GM10847 (cell line): ENCODE measurements around the gene SPNS2.

Experiments
- POLR2A ChIP-seq: IDR thresholded peaks from 2 replicates; pipeline ENCODE4 v1.6.1; 2011; ENCODE audit not compliant: insufficient read length; ENCODE audit errors: extremely low read depth

SPNS2 gene

GRCh38 chr17:4478318-4478830, 20.3 kb upstream of the SPNS2 start:
- no peak for TF ChIP-seq POLR2A

- TF ChIP-seq POLR2A = no peak
Observed at GRCh38 chr17:4479340-4479981, 19.2 kb upstream of the SPNS2 start.

GRCh38 chr17:4479982-4480751, 18.5 kb upstream of the SPNS2 start:
- no peak for TF ChIP-seq POLR2A

- no peak for TF ChIP-seq POLR2A
Observed at GRCh38 chr17:4480929-4481898, 17.5 kb upstream of the SPNS2 start.

GRCh38 chr17:4482338-4483011, 16.2 kb upstream of the SPNS2 start:
- TF ChIP-seq POLR2A = no peak

GRCh38 chr17:4483012-4483840, 15.5 kb upstream of the SPNS2 start:
- TF ChIP-seq POLR2A = no peak

GRCh38 chr17:4485676-4486646, 12.7 kb upstream of the SPNS2 start:
- no peak for TF ChIP-seq POLR2A

- no peak for TF ChIP-seq POLR2A
Observed at GRCh38 chr17:4487296-4487695, 11.4 kb upstream of the SPNS2 start.

- TF ChIP-seq POLR2A = no peak
Observed at GRCh38 chr17:4487820-4488716, 10.6 kb upstream of the SPNS2 start.

- no peak for TF ChIP-seq POLR2A
Observed at GRCh38 chr17:4488989-4489595, 9.6 kb upstream of the SPNS2 start.

GRCh38 chr17:4490109-4490591, 8.5 kb upstream of the SPNS2 start:
- no peak for TF ChIP-seq POLR2A
